Calu3 (cell line): ENCODE results near the gene LBHD1. TPM values are rescaled to one million over a fixed set of nuclear protein-coding genes. Genes with fewer than 3 reads are reported as not detected.
A peak's percentile ranks its signal among the peaks of the same experiment; 100 is the strongest.

Experiments used
- Bru-seq: library from RNA; stranded (reverse); fragments of 400-500 nt; gene quantifications from one replicate; lab custom pipeline; 2021; lab: Mats Ljungman, UMichigan
- BruChase-seq, 2 experiments: library from RNA; stranded (reverse); fragments of 400-500 nt; gene quantifications; one replicate each; lab custom pipeline; 2021; lab: Mats Ljungman, UMichigan
- BruUV-seq: library from RNA; stranded (reverse); fragments of 400-500 nt; replicated peaks from 2 replicates; lab custom pipeline; 2021; lab: Mats Ljungman, UMichigan
- CTCF ChIA-PET: fragments of 300-600 bp; sonication (Branson Sonifier 250); formaldehyde crosslinking; loops from one replicate; lab custom pipeline; 2022; ENCODE audit warnings: antibody characterized with exemption; lab: Charles Lee
- DNase-seq: peaks from one replicate; pipeline ENCODE4 v3.0.0; 2022
- H3K27ac Mint-ChIP-seq: one replicate; pipeline ENCODE4 v1.8.0; 2022; ENCODE audit warnings: mixed read lengths; ENCODE audit not compliant: unreplicated experiment
- H3K27me3 Mint-ChIP-seq: one replicate; pipeline ENCODE4 v1.8.0; 2022; ENCODE audit warnings: mixed read lengths; ENCODE audit not compliant: unreplicated experiment
- H3K36me3 Mint-ChIP-seq: one replicate; pipeline ENCODE4 v1.8.0; 2022; ENCODE audit warnings: mild to moderate bottlenecking, moderate library complexity, mixed read lengths; ENCODE audit not compliant: insufficient read depth, unreplicated experiment
- H3K4me1 Mint-ChIP-seq: one replicate; pipeline ENCODE4 v1.8.0; 2022; ENCODE audit warnings: mild to moderate bottlenecking, low read depth, mixed read lengths; ENCODE audit not compliant: unreplicated experiment
- H3K4me3 Mint-ChIP-seq: one replicate; pipeline ENCODE4 v1.8.0; 2022; ENCODE audit warnings: mild to moderate bottlenecking, low read depth, moderate library complexity, mixed read lengths; ENCODE audit not compliant: unreplicated experiment
- H3K9me3 Mint-ChIP-seq: one replicate; pipeline ENCODE4 v1.8.0; 2022; ENCODE audit warnings: low read depth, mixed read lengths; ENCODE audit not compliant: unreplicated experiment
- CTCF ChIP-seq: fragments of 200-600 bp; IDR thresholded peaks from one replicate; pipeline ENCODE4 v1.8.0; 2022; ENCODE audit warnings: antibody characterized with exemption; ENCODE audit not compliant: unreplicated experiment
- intact Hi-C: fragments of 100-400 bp; cut with micrococcal nuclease; formaldehyde crosslinking; loops from one replicate; pipeline ENCODE4 v1.10.0; 2022; ENCODE audit not compliant: unreplicated experiment
- long read RNA-seq: library from polyadenylated mRNA; stranded (forward); transcript quantifications from one replicate; pipeline ENCODE4 v2.0.0, GENCODE V29; 2022
- total RNA-seq: library from RNA; stranded (reverse); gene quantifications from 2 replicates; pipeline ENCODE4 v1.2.3, GENCODE V29; 2022

Gene LBHD1
- total RNA-seq (16.4 and 21.3 TPM in 2 replicates), Bru-seq, nascent RNA (percentile 71 among the genes with signal in this experiment), BruChase-seq, experiment 1, labeled RNA remaining after a 6-hour chase (percentile 73 among the genes with signal in this experiment), BruChase-seq, experiment 2, labeled RNA remaining after a 2-hour chase (percentile 80 among the genes with signal in this experiment)
- long read RNA-seq, partial matches to known transcripts, result 4 of 15 reads
- long read RNA-seq, other reads (novel, unspliced or antisense), result 5 of 15 reads

DNA sequence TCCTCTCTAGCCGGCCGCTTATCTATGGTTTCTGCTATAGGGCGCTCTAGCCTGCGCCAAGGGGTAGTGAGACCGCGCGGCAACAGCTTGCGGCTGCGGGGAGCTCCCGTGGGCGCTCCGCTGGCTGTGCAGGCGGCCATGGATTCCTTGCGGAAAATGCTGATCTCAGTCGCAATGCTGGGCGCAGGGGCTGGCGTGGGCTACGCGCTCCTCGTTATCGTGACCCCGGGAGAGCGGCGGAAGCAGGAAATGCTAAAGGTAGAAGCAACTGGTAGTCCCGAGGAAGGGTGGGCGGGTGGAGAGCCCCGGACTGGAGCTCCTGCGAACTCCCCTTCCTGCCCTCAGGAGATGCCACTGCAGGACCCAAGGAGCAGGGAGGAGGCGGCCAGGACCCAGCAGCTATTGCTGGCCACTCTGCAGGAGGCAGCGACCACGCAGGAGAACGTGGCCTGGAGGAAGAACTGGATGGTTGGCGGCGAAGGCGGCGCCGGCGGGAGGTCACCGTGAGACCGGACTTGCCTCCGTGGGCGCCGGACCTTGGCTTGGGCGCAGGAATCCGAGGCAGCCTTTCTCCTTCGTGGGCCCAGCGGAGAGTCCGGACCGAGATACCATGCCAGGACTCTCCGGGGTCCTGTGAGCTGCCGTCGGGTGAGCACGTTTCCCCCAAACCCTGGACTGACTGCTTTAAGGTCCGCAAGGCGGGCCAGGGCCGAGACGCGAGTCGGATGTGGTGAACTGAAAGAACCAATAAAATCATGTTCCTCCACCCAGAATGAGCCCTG lies at the start of gene LBHD1, which contains the start of gene UQCC3:
TSS of gene LBHD1 (minus strand) at position 660 of the 782 bp plus-strand sequence. CDS start 2,236 bp downstream, outside the sequence.
TSS of gene UQCC3 (plus strand) at position 66 of the 782 bp plus-strand sequence. CDS start at position 139, 73 bp downstream.
- BruUV-seq, result TSS peak; percentile 33
- DNase-seq, result peak; percentile 66
- peak within 1 kb of the TSS; percentile 98 for H3K27ac Mint-ChIP-seq
- H3K36me3 Mint-ChIP-seq, result peaks cover 89% of the 10 kb centered on the region
- no peaks in the 10 kb centered on the region for H3K9me3 Mint-ChIP-seq
- TF ChIP-seq CTCF, result no peak
- H3K4me3 Mint-ChIP-seq, result peak within 1 kb of the TSS; percentile 99
- intact Hi-C loops, result no loop called here
- CTCF ChIA-PET, result interaction anchor here (0.6 to 1.8 kb wide), 9 partner anchors 9 to 1373 kb away, joined by 3 to 8 read pairs (median 3); partner anchors contain the start of genes GANAB, MTA2, TTC9C and ZBTB3
- H3K27me3 Mint-ChIP-seq, result no peaks in the 10 kb centered on the region
- H3K4me1 Mint-ChIP-seq, result peaks cover 8% of the 10 kb centered on the region

DNA sequence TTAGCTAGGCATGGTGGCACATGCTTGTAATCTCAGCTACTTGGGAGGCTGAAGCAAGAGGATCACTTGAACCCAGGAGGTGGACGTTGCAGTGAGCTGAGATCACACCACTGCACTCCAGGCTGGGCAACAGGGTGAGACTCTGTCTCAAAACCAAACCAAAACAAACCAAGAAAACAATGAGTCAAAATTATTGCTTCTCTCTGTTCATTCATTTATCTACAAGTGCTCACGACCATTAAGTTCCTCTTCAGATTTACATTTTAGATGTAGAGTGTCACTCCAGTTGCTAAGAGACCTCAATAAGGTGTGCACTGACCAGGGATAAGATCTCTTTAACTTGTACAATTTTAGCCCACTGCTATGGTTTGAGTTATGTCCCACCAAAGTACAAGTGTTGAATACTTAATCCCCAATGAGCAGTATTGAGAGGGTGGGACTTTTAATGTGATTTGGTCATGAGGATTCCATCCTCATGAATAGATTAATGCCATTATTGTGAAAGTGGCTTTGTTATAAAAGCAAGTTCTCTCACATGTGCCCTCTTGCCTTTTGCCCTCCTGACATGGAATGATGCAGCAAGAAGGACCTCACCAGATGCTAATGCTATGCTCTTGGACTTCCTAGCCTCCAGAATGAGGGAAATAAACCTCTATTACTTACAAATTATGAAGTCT lies 47.4 kb upstream of the LBHD1 start:
- no TSS peak for BruUV-seq
- H3K9me3 Mint-ChIP-seq, result no peaks in the 10 kb centered on the region
- CTCF ChIA-PET, result no interaction called here
- peaks cover 95% of the 10 kb centered on the region for H3K36me3 Mint-ChIP-seq
- TF ChIP-seq CTCF, result no peak
- DNase-seq, result no peak
- no peak overlapping the region for H3K4me3 Mint-ChIP-seq
- H3K4me1 Mint-ChIP-seq, result peaks cover 31% of the 10 kb centered on the region
- intact Hi-C loops, result no loop called here
- no peaks in the 10 kb centered on the region for H3K27me3 Mint-ChIP-seq
- H3K27ac Mint-ChIP-seq, result no peak overlapping the region

GRCh38 chr11:62716816-62717215 lies 44.7 kb upstream of the LBHD1 start:
- H3K9me3 Mint-ChIP-seq, result no peaks in the 10 kb centered on the region
- H3K27ac Mint-ChIP-seq, result no peak overlapping the region
- CTCF ChIA-PET, result no interaction called here
- no peaks in the 10 kb centered on the region for H3K27me3 Mint-ChIP-seq
- no peak for DNase-seq
- peaks cover 95% of the 10 kb centered on the region for H3K36me3 Mint-ChIP-seq
- no peak overlapping the region for H3K4me3 Mint-ChIP-seq
- no TSS peak for BruUV-seq
- intact Hi-C loops, result no loop called here
- peaks cover 44% of the 10 kb centered on the region for H3K4me1 Mint-ChIP-seq
- TF ChIP-seq CTCF, result no peak

DNA sequence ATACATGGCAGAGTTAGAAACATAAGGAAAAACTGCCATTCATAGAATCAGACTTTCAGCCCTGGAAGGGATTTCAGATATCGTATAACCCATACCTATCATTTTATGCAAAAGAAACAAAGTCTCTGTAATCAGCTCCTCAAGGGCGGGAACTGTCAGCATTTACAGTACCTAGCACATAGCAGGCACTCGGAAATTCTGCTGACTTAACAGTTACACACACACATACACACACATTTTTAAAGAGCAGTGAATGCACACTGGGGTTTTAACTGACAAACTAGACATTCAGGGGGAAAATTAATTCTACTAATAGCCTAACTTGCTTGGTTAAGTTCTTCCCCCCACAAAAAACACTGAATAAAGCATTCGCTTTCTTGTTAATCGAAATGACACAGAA lies 44.1 kb upstream of the LBHD1 start:
- BruUV-seq, result no TSS peak
- no peaks in the 10 kb centered on the region for H3K27me3 Mint-ChIP-seq
- no peak overlapping the region for H3K27ac Mint-ChIP-seq
- H3K4me3 Mint-ChIP-seq, result no peak overlapping the region
- peaks cover 95% of the 10 kb centered on the region for H3K36me3 Mint-ChIP-seq
- no peak for TF ChIP-seq CTCF
- peaks cover 44% of the 10 kb centered on the region for H3K4me1 Mint-ChIP-seq
- DNase-seq, result no peak
- no peaks in the 10 kb centered on the region for H3K9me3 Mint-ChIP-seq
- CTCF ChIA-PET, result interaction anchor here (1.3 kb wide), 1 partner anchor 11 kb away, joined by 3 read pairs; the partner anchor contains the start of gene HNRNPUL2
- intact Hi-C loops, result no loop called here
